Mesendoderm (in vitro differentiated cells): Measurements from ENCODE around the gene GSKIP.

Experiments used
- DNase-seq: peaks from one replicate; pipeline ENCODE4 v3.0.0; 2013
- H2AK5ac ChIP-seq: 2 replicates; pipeline ENCODE4 v1.6.1; 2013; ENCODE audit warnings: low read length, inconsistent platforms
- H2BK120ac ChIP-seq: 2 replicates; pipeline ENCODE4 v1.6.1; 2013; ENCODE audit warnings: low read depth, mild to moderate bottlenecking, low read length, moderate library complexity, mixed read lengths
- H2BK15ac ChIP-seq: replicated peaks from 2 replicates; pipeline ENCODE4 v1.6.1; 2013; ENCODE audit warnings: low read depth, mild to moderate bottlenecking, moderate library complexity
- H2BK5ac ChIP-seq: 2 replicates; pipeline ENCODE4 v1.6.1; 2013; ENCODE audit warnings: low read length, inconsistent platforms
- H3K18ac ChIP-seq: 2 replicates; pipeline ENCODE4 v1.6.1; 2013; ENCODE audit warnings: mild to moderate bottlenecking, low read length, mixed read lengths
- H3K23ac ChIP-seq: one replicate; pipeline ENCODE4 v1.6.1; 2013; ENCODE audit warnings: low read length
- H3K27ac ChIP-seq: 2 replicates; pipeline ENCODE4 v1.5.1; 2013; ENCODE audit warnings: low read depth, mild to moderate bottlenecking, inconsistent platforms, low read length, moderate library complexity
- H3K27me3 ChIP-seq: 2 replicates; pipeline ENCODE4 v1.6.1; 2013; ENCODE audit warnings: low read length, control low read depth, mild to moderate bottlenecking, inconsistent platforms; ENCODE audit not compliant: insufficient read depth, poor library complexity
- H3K36me3 ChIP-seq: 2 replicates; pipeline ENCODE4 v1.6.1; 2013; ENCODE audit warnings: low read length, inconsistent platforms; ENCODE audit not compliant: control insufficient read depth, insufficient read depth
- H3K4ac ChIP-seq: one replicate; pipeline ENCODE4 v1.6.1; 2013; ENCODE audit warnings: low read depth, mild to moderate bottlenecking, low read length, moderate library complexity
- H3K4me1 ChIP-seq: 2 replicates; pipeline ENCODE4 v1.6.1; 2013; ENCODE audit warnings: low read depth, low read length, inconsistent platforms; ENCODE audit not compliant: control insufficient read depth
- H3K4me2 ChIP-seq: 2 replicates; pipeline ENCODE4 v1.6.1; 2013; ENCODE audit warnings: low read length
- H3K4me3 ChIP-seq: 2 replicates; pipeline ENCODE4 v1.5.1; 2013; ENCODE audit warnings: mild to moderate bottlenecking, low read length
- H3K56ac ChIP-seq: one replicate; pipeline ENCODE4 v1.6.1; 2013; ENCODE audit warnings: low read length
- H3K79me1 ChIP-seq: 2 replicates; pipeline ENCODE4 v1.6.1; 2013; ENCODE audit warnings: low read length, inconsistent platforms
- H3K79me2 ChIP-seq: 2 replicates; pipeline ENCODE4 v1.6.1; 2013; ENCODE audit warnings: mild to moderate bottlenecking, low read length; ENCODE audit not compliant: control insufficient read depth, insufficient read depth
- H3K9ac ChIP-seq: 2 replicates; pipeline ENCODE4 v1.6.1; 2013; ENCODE audit warnings: low read length, inconsistent platforms
- H4K5ac ChIP-seq: one replicate; pipeline ENCODE4 v1.6.1; 2013; ENCODE audit warnings: low read length
- H4K8ac ChIP-seq: one replicate; pipeline ENCODE4 v1.6.1; 2013; ENCODE audit warnings: low read depth, mild to moderate bottlenecking, control low read depth, low read length, moderate library complexity
- WGBS: extraction: QIAGEN DNeasy Blood & Tissue Kit; methylation state at CpG from one replicate; pipeline ENCODE4 v1.1.7; 2013; ENCODE audit warnings: low lambda C conversion rate, missing lambda C conversion rate; ENCODE audit not compliant: insufficient coverage; ENCODE audit errors: extremely low coverage; 5-methylcytosine and 5-hydroxymethylcytosine counted together

GSKIP gene

DNA sequence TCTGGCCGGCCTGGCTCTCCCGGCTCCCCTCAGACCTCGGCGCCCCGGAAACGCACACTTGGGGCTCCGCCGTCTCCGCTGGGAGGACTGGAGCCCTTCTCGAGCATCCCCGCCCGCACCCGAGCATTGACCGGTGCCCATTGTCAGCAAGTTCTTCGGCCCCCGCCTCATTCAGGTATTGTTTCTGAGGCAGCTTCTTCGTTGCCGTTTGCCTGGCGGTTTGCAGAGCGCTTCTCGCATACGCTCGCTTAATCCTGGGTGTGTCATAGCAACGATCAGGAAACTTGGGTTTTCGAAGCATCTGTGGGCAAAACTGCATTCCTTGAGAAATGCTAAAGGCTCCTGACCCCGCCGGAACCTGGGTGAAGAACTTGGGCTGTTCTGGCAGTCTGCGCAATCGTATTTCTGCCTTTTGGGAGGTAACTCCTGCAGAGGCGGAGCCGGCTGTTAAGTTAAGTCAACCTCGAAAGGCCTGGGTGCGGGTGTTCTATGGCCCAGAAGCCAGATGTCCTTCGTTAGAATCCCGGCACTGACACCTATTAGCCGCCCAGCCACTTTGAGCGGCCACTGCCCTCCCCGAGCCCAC is 518 bp downstream of the GSKIP start:
- no peak overlapping the region for H3K23ac ChIP-seq
- H3K36me3 ChIP-seq, result no peaks in the 10 kb centered on the region
- H3K27ac ChIP-seq, result peak overlapping the region; percentile 14
- peak overlapping the region; percentile 75 for H3K4me2 ChIP-seq
- H4K5ac ChIP-seq, result no peak overlapping the region
- no peak overlapping the region for H2AK5ac ChIP-seq
- peaks cover 12% of the 10 kb centered on the region for H3K79me1 ChIP-seq
- H2BK120ac ChIP-seq, result no peak overlapping the region
- H3K18ac ChIP-seq, result peak overlapping the region; percentile 56
- peak overlapping the region; percentile 93 for H3K56ac ChIP-seq
- WGBS, result no CpG with 5 or more reads among the region's 38 CpGs
- H3K27me3 ChIP-seq, result no peaks in the 10 kb centered on the region
- no peak overlapping the region for H2BK15ac ChIP-seq
- peak overlapping the region; percentile 68 for H3K4me3 ChIP-seq
- H3K4ac ChIP-seq, result peak overlapping the region; percentile 2
- peak overlapping the region; percentile 69 for H3K9ac ChIP-seq
- no peak overlapping the region for H4K8ac ChIP-seq
- H3K79me2 ChIP-seq, result peaks cover 29% of the 10 kb centered on the region
- H3K4me1 ChIP-seq, result peaks cover 5% of the 10 kb centered on the region
- peak; percentile 77 for DNase-seq
- H2BK5ac ChIP-seq, result no peak overlapping the region

DNA sequence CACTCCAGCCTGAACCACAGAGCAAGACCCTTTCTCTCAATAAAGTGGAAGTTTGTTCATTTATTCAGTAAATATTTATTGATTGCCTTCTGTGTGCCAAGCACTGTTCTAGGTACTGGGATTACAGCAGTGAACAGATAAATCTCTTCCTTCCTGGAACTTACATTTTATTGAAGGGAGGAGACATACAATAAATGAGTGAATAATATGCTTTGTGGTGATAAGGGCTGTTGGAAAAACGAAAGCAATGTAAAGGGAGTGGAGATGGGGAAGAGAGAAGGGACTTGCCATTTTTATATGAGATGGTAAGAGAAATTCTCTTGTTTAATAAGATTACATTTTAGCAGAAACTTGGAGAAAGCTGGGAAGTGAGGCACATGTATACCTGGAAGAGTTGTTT is 1.6 kb downstream of the GSKIP start:
- Histone ChIP-seq H2BK15ac (no peak overlapping the region), H3K56ac (no peak overlapping the region), H3K79me2 (peaks cover 37% of the 10 kb centered on the region), H3K4me1 (peaks cover 5% of the 10 kb centered on the region), H2BK120ac (no peak overlapping the region), H3K79me1 (peaks cover 17% of the 10 kb centered on the region), H4K8ac (no peak overlapping the region), H3K27me3 (no peaks in the 10 kb centered on the region), H4K5ac (no peak overlapping the region), H3K27ac (no peak overlapping the region), H3K23ac (no peak overlapping the region), H3K18ac (no peak overlapping the region), H2AK5ac (no peak overlapping the region), H3K9ac (no peak overlapping the region), H2BK5ac (no peak overlapping the region), H3K36me3 (no peaks in the 10 kb centered on the region), H3K4ac (no peak overlapping the region), H3K4me2 (no peak overlapping the region), H3K4me3 (no peak overlapping the region)
- no peak for DNase-seq
- WGBS, result no CpG with 5 or more reads among the region's 1 CpG

DNA sequence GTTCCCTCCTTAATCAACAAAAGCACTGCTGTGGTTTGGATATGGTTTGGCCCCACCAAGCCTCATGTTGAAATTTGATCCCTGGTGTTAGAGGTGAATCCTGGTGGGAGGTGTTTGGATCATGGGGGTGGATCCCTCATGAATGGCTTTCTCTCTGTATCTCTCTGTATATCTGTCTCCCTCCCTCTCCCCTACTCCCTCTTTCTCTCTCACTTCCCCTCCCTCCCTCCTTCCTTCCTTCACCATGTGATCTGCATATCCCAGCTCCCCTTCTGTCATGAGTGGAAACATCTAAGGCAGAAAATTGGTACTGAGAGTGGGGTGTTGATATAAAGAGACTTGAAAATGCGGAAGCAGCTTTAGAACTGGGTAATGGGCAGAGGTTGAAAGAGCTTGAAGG is 5.2 kb downstream of the GSKIP start:
- no peak overlapping the region for H3K56ac ChIP-seq
- WGBS, result no CpG with 5 or more reads among the region's 1 CpG
- H4K8ac ChIP-seq, result no peak overlapping the region
- H2AK5ac ChIP-seq, result no peak overlapping the region
- H2BK5ac ChIP-seq, result no peak overlapping the region
- no peak overlapping the region for H2BK120ac ChIP-seq
- no peaks in the 10 kb centered on the region for H3K4me1 ChIP-seq
- no peaks in the 10 kb centered on the region for H3K27me3 ChIP-seq
- H3K36me3 ChIP-seq, result no peaks in the 10 kb centered on the region
- H3K4me2 ChIP-seq, result no peak overlapping the region
- H3K9ac ChIP-seq, result no peak overlapping the region
- H3K27ac ChIP-seq, result no peak overlapping the region
- no peak overlapping the region for H3K4me3 ChIP-seq
- no peak overlapping the region for H3K4ac ChIP-seq
- no peak overlapping the region for H3K18ac ChIP-seq
- H3K23ac ChIP-seq, result no peak overlapping the region
- DNase-seq, result peak; percentile 29
- peaks cover 37% of the 10 kb centered on the region for H3K79me2 ChIP-seq
- no peak overlapping the region for H4K5ac ChIP-seq
- peaks cover 14% of the 10 kb centered on the region for H3K79me1 ChIP-seq
- no peak overlapping the region for H2BK15ac ChIP-seq

DNA sequence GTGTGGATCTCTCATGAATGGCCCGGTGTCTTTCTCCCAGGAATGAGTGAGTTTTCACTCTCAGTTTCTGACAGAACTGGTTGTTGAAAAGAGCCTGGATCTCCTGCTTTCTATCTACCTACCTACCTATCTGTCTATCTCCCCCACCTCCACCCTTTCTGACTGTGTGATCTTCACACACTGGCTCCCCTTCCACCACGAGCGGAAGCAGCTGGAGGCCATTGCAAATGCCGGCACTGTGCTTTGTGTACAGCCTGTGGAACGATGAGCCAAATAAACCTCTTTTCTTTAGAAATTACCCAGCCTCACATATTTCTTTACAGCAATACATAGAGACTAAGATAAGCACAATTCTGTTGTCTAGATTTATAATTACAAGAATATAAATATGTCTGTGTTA is 7.2 kb downstream of the GSKIP start:
- no peak overlapping the region for H3K4ac ChIP-seq
- H4K5ac ChIP-seq, result no peak overlapping the region
- no peaks in the 10 kb centered on the region for H3K4me1 ChIP-seq
- no peak overlapping the region for H3K4me3 ChIP-seq
- peaks cover 24% of the 10 kb centered on the region for H3K79me2 ChIP-seq
- no peak overlapping the region for H3K18ac ChIP-seq
- no peak overlapping the region for H3K4me2 ChIP-seq
- H2BK120ac ChIP-seq, result no peak overlapping the region
- no peaks in the 10 kb centered on the region for H3K27me3 ChIP-seq
- H3K23ac ChIP-seq, result no peak overlapping the region
- H2BK15ac ChIP-seq, result no peak overlapping the region
- H2AK5ac ChIP-seq, result no peak overlapping the region
- H3K9ac ChIP-seq, result no peak overlapping the region
- no peak overlapping the region for H4K8ac ChIP-seq
- H2BK5ac ChIP-seq, result no peak overlapping the region
- DNase-seq, result no peak
- H3K36me3 ChIP-seq, result no peaks in the 10 kb centered on the region
- peaks cover 14% of the 10 kb centered on the region for H3K79me1 ChIP-seq
- no CpG with 5 or more reads among the region's 5 CpGs for WGBS
- no peak overlapping the region for H3K27ac ChIP-seq
- no peak overlapping the region for H3K56ac ChIP-seq

DNA sequence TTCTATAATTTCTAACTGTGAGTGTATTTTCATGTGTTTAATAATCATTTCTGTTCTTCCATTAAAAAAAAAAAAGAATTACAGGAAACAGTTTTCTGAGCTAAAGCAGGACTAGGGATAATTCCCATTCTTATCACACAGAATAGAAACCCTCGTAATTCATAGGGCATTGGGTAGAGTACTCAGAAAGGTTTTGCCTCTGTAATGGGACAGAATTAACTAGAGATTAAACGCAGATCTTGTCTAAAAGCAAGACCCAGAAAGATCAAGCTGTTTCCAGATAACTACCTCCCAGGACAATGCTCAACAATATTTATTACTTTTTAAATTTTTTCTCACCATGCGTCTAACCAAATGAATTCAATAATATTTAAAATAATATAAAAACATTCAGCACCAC is 10.2 kb downstream of the GSKIP start:
- Histone ChIP-seq H3K36me3 (no peaks in the 10 kb centered on the region), H2AK5ac (no peak overlapping the region), H4K5ac (no peak overlapping the region), H3K4ac (no peak overlapping the region), H3K23ac (no peak overlapping the region), H3K27ac (no peak overlapping the region), H3K4me1 (no peaks in the 10 kb centered on the region), H3K79me1 (peaks cover 13% of the 10 kb centered on the region), H3K79me2 (peaks cover 17% of the 10 kb centered on the region), H3K4me3 (no peak overlapping the region), H3K56ac (no peak overlapping the region), H3K9ac (no peak overlapping the region), H4K8ac (no peak overlapping the region), H2BK120ac (no peak overlapping the region), H3K18ac (no peak overlapping the region), H3K4me2 (no peak overlapping the region), H2BK15ac (no peak overlapping the region), H2BK5ac (no peak overlapping the region), H3K27me3 (no peaks in the 10 kb centered on the region)
- WGBS, result 100% methylated on average over 1 of the region's 3 CpGs
- DNase-seq, result no peak

DNA sequence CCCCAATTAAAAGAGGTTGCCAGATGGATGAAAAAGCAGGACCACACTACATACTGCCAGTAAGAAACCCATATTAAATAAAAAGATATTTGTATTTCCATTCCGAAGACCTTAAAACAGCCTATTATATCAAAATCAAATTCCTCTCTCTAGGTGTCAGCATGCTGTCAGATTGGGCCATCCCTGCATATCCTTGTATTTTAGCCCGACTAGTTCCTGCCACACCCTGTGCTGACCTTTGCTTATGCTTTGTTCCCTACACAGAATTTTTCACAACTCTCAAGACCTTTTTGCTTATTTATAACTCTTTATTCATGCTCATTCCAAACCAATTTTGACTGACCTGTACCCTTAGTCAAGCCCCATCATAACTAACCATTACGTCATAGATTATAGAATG is 12.8 kb downstream of the GSKIP start:
- H3K4me3 ChIP-seq, result no peak overlapping the region

More for the DNA sequence above, 12.8 kb downstream of the GSKIP start:
- Histone ChIP-seq H2BK15ac (no peak overlapping the region), H3K9ac (no peak overlapping the region), H3K18ac (no peak overlapping the region), H3K4ac (no peak overlapping the region), H2AK5ac (no peak overlapping the region), H3K4me1 (no peaks in the 10 kb centered on the region), H3K79me2 (peaks cover 2% of the 10 kb centered on the region), H3K56ac (no peak overlapping the region), H4K8ac (no peak overlapping the region), H3K27ac (no peak overlapping the region), H3K79me1 (peaks cover 8% of the 10 kb centered on the region), H3K4me2 (no peak overlapping the region), H3K23ac (no peak overlapping the region), H3K36me3 (no peaks in the 10 kb centered on the region), H3K27me3 (no peaks in the 10 kb centered on the region), H2BK5ac (no peak overlapping the region), H2BK120ac (no peak overlapping the region), H4K5ac (no peak overlapping the region)
- WGBS, result no CpG with 5 or more reads among the region's 3 CpGs
- no peak for DNase-seq
